Body of pancreas (tissue), 4 donors: ENCODE measurements around the gene C2CD4A.

Experiments used
- POLR2A ChIP-seq, 3 donors: fragments of 450-650 bp; IDR thresholded peaks; one replicate each; pipeline ENCODE4 v1.6.1; 2016; ENCODE audit warnings: antibody characterized with exemption in 3 of 3, mild to moderate bottlenecking in 2 of 3
- TF ChIP-seq, protein P1 (sequence below), 7 experiments: fragments of 450-650 bp in 4 of 7; fragments of 200-600 bp in 3 of 7; sonication (generic) in 3 of 7; IDR thresholded peaks; one replicate each; pipeline ENCODE4 v1.5.1; 2016 to 2019; ENCODE audit warnings: antibody characterized with exemption in 7 of 7

DNA sequence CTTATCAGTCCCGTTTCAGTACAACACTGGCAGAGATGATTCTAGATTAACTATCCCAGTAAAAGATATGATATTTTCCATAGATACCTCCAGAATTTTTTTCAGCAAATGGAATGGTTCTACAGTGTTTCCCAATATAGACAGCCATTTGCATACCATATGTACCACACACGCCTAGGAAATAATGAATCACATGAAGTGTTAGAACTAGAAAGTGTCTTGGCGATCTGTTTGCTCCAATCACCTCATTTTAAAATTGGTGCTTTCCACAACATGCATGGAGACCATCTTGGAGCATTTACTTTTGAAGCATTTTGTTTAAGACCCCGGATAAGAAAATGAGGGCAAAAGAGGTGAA lies 2.0 kb downstream of the C2CD4A start:
- TF ChIP-seq, protein P1, sequence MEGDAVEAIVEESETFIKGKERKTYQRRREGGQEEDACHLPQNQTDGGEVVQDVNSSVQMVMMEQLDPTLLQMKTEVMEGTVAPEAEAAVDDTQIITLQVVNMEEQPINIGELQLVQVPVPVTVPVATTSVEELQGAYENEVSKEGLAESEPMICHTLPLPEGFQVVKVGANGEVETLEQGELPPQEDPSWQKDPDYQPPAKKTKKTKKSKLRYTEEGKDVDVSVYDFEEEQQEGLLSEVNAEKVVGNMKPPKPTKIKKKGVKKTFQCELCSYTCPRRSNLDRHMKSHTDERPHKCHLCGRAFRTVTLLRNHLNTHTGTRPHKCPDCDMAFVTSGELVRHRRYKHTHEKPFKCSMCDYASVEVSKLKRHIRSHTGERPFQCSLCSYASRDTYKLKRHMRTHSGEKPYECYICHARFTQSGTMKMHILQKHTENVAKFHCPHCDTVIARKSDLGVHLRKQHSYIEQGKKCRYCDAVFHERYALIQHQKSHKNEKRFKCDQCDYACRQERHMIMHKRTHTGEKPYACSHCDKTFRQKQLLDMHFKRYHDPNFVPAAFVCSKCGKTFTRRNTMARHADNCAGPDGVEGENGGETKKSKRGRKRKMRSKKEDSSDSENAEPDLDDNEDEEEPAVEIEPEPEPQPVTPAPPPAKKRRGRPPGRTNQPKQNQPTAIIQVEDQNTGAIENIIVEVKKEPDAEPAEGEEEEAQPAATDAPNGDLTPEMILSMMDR (IDR thresholded peaks at IDR 0.05): no peak
- TF ChIP-seq POLR2A (IDR thresholded peaks at IDR 0.05): no peak
